Epithelial cell of proximal tubule (primary cell): ENCODE results near the gene ABHD11. TPM values are rescaled to one million over a fixed set of nuclear protein-coding genes. Genes with fewer than 3 reads are reported as not detected.

ENCODE experiments used
- DNase-seq: peaks from one replicate; pipeline ENCODE4 v3.0.0-alpha.2; 2011; ENCODE audit warnings: low read depth
- H3K4me3 ChIP-seq: 2 replicates; pipeline ENCODE4 v1.5.1; 2011; ENCODE audit warnings: low read depth, mild to moderate bottlenecking, low read length
- CTCF ChIP-seq: conservative IDR thresholded peaks from 2 replicates; pipeline ENCODE4 v1.5.1; 2012; ENCODE audit warnings: low read depth, mild to moderate bottlenecking, low read length
- total RNA-seq: library from RNA; depleted of rRNA; stranded (reverse); fragments of >200 nt; gene quantifications from 2 replicates; pipeline ENCODE4 v1.2.3, GENCODE V29; 2015

Gene ABHD11
- total RNA-seq, 1 donor from 2014 or later: 53.6 TPM

GRCh38 chr7:73770860-73771670 is 32.5 kb upstream of the ABHD11 start:
- peak overlapping the region; percentile 53 for H3K4me3 ChIP-seq
- no peak for DNase-seq

GRCh38 chr7:73770002-73770859 is 31.6 kb upstream of the ABHD11 start, which contains the start of gene CLDN3:
TSS of gene CLDN3 (minus strand) at chr7:73770270. CDS start at chr7:73770049, 221 bp downstream.
- peak within 1 kb of the TSS; percentile 53 for H3K4me3 ChIP-seq
- no peak for DNase-seq
- no peak for TF ChIP-seq CTCF

More at GRCh38 chr7:73770860-73771670, 32.5 kb upstream of the ABHD11 start:
- no peak for TF ChIP-seq CTCF

- DNase-seq: no peak
- TF ChIP-seq CTCF: no peak
- peak overlapping the region; percentile 53 for H3K4me3 ChIP-seq
These were observed 30.9 kb upstream of the ABHD11 start for GRCh38 chr7:73769481-73770001.

- DNase-seq: no peak
- no peak overlapping the region for H3K4me3 ChIP-seq
- TF ChIP-seq CTCF: no peak
These were observed 30.3 kb upstream of the ABHD11 start for GRCh38 chr7:73768641-73769480.

- no peak for DNase-seq
- TF ChIP-seq CTCF: no peak
- H3K4me3 ChIP-seq: no peak overlapping the region
These were observed 28.1 kb upstream of the ABHD11 start for GRCh38 chr7:73766556-73767229.

GRCh38 chr7:73762659-73762999 is 24.0 kb upstream of the ABHD11 start:
- TF ChIP-seq CTCF: no peak
- no peak overlapping the region for H3K4me3 ChIP-seq

More at GRCh38 chr7:73762659-73762999, 24.0 kb upstream of the ABHD11 start:
- DNase-seq: no peak
